GM12892 (cell line): ENCODE data around the gene DHX38.

Experiments used
- POLR2A ChIP-seq: IDR thresholded peaks from 2 replicates; pipeline ENCODE4 v1.6.1; 2011; ENCODE audit warnings: low read depth, low read length, control low read depth
- POLR2AphosphoS5 ChIP-seq: IDR thresholded peaks from 2 replicates; pipeline ENCODE4 v1.6.1; 2011; ENCODE audit warnings: low read depth, low read length, control low read depth

DNA sequence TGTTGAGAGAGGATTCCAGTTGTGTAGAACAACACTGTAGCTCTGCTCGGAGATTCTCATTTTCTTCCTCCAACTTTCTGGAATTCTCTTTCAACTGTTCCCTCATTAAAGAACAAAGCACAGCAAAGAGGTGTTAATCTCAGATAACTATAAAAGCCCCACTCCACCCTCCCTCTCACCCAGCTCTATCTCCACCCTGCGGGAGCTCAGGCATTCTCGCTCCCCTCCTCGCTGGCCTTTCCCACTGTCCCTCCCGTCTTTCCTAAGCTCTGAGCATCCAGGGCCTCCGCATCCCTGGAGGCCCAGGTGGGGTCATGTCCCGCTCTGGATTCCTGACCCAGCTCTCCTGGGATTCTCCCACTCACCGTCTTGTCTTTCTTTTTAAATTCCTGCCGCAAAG lies 35.1 kb downstream of the DHX38 start:
- TF ChIP-seq POLR2A (no peak), POLR2AphosphoS5 (no peak)
